Body of pancreas (tissue), 4 donors: ENCODE measurements around the gene GP1BB.

Source experiments
- POLR2A ChIP-seq, 3 donors: fragments of 450-650 bp; IDR thresholded peaks; one replicate each; pipeline ENCODE4 v1.6.1; 2016; ENCODE audit warnings: antibody characterized with exemption in 3 of 3, mild to moderate bottlenecking in 2 of 3
- TF ChIP-seq, protein P1 (sequence below), 7 experiments: fragments of 450-650 bp in 4 of 7; fragments of 200-600 bp in 3 of 7; sonication (generic) in 3 of 7; IDR thresholded peaks; one replicate each; pipeline ENCODE4 v1.5.1; 2016 to 2019; ENCODE audit warnings: antibody characterized with exemption in 7 of 7

DNA sequence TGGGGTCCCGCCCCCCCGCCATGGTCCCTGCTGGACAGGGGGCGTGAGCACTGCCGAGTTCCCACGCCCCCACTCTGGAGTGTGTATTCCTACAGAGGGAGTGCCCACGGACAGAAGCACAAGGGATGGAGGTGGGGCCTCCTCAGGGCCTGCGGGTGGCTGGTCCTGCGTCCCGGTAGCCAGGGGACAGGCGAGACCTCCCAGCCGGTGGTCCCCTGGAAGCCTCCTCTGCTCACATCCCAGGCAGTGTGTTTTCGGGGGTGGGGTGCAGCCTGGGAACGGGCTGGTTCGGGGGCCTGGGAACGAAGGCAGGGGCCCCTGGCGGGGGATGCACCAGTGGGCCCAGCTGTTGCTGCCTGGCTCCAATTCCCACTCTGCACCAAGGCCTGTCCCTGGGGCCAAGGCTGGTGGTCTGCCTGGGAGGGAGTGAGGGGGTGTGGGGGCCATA is 16.1 kb downstream of the GP1BB start:
- TF ChIP-seq POLR2A (IDR thresholded peaks at IDR 0.05): no peak
- TF ChIP-seq, protein P1, sequence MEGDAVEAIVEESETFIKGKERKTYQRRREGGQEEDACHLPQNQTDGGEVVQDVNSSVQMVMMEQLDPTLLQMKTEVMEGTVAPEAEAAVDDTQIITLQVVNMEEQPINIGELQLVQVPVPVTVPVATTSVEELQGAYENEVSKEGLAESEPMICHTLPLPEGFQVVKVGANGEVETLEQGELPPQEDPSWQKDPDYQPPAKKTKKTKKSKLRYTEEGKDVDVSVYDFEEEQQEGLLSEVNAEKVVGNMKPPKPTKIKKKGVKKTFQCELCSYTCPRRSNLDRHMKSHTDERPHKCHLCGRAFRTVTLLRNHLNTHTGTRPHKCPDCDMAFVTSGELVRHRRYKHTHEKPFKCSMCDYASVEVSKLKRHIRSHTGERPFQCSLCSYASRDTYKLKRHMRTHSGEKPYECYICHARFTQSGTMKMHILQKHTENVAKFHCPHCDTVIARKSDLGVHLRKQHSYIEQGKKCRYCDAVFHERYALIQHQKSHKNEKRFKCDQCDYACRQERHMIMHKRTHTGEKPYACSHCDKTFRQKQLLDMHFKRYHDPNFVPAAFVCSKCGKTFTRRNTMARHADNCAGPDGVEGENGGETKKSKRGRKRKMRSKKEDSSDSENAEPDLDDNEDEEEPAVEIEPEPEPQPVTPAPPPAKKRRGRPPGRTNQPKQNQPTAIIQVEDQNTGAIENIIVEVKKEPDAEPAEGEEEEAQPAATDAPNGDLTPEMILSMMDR (IDR thresholded peaks at IDR 0.05): no peak
